GM21529 (cell line): Measurements from ENCODE around the gene DOCK3.
"Not testable (repeated sequence)": the region's sequence is repeated elsewhere in the genome, so short reads cannot be mapped to it uniquely, and the experiment has no call there.

Experiments
- ATAC-seq: cut with Tn5 transposase; IDR thresholded peaks from one replicate; pipeline ENCODE4 v1.9.1; 2021; ENCODE audit not compliant: unreplicated experiment

DOCK3 gene

DNA sequence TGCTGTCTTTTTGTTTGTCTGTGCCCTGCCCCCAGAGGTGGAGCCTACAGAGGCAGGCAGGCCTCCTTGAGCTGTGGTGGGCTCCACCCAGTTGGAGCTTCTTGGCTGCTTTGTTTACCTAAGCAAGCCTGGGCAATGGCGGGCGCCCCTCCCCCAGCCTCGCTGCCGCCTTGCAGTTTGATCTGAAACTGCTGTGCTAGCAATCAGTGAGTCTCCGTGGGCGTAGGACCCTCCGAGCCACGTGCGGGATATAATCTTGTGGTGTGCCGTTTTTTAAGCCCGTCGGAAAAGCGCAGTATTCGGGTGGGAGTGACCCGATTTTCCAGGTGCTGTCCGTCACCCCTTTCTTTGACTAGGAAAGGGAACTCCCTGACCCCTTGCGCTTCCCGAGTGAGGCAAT is 303.9 kb downstream of the DOCK3 start:
- ATAC-seq = not testable (repeated sequence)

DNA sequence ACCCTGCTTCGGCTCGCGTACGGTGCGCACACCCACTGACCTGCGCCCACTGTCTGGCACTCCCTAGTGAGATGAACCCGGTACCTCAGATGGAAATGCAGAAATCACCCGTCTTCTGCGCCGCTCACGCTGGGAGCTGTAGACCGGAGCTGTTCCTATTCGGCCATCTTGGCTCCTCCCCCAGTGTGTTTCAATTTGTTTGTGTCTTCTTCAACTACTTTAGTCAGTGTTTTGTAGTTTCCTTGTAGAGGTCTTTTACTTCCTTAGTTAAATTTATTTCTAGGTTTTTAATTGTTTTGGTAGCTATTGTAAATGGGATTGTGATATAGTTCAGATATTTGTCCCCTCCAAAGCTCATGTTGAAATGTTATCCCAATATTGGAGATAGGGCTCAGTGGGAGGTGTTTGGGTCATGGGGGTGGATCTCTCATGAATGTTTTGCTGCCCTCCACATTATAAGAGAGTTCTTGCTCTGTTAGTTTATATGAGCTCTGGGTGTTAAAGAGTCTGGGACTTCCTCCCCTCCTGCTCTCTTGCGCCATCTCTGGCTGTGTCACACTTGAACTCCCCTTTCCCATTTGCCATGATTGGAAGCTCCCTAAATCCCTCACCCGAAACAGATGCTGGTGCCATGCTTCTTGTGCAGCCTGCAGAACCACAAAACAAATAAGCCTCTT is 304.4 kb downstream of the DOCK3 start:
- no peak for ATAC-seq

DNA sequence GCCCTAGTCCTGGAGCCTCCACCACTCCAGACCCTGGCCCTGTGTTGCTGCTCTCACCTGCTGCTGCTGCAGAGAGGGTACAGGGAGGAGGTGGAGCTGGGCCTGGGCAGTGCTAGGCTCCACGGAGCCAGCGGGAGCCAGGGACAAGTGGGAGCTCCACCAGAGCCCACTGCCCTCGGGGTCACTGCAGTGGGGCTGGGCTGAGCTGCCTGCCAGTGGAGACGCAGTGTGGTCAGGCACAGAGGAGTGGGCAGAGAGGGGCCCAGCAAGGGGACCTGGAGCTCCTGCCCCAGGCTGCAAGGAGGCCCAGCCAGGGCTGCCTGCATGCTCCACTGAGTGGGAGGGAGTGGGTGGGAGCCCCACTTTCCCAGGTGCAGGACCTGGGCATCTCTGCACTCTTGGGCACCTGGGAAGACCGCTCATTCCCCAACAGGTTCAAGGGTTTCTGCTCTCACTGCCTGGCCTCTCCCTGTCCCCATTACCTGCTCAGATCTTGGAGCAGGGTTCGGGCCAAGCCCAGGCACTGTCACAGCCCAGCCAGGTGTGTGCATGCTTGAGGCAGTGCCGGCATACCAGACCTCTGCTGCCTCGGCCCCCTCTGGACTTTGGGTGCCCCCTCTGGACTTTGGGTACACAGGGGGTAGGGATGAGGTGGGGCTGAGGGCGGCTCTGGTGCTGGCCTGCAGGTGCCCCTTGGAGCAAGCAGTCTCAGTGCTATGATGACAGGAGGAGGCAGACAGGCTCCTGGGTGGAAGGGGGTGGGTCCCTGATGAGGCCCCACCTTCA is 308.0 kb downstream of the DOCK3 start:
- no peak for ATAC-seq

DNA sequence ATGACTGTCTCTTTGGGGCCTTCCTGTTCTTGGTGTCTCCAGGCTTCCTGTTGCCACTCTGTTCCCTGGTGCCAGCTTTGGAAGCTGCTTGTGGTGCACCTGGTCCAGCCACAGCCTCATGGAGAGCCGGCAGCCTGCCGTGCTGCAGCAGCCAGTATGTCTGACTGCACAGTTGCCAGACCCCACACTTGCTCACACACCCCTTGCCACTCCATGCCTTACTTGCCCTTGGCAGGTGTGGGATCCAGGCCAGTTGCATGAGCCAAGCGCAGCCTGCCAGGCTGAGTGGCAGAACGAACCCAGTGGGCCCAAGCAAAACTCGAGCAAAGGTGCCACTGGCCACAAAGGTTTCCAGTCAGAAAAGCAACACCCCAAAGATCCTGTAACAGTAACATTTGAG is 309.2 kb downstream of the DOCK3 start:
- ATAC-seq = no peak

DNA sequence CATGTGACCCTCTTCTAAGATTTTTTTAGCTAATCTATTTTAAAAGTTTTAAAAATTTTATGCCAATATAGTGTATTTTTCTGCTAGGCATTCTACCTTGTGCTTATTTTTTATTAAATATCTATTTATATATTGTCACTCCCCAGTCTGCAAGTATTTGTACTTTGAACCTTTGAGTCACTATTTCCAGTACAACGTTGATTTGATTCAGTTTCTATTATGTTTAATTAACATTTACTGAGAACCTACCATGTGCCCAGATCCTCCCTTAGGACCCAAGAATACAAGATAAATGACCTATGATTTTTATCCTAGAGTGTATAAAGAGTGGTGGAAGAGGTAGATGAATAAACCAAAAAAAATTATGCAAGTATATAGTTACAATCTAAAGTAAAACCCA is 311.2 kb downstream of the DOCK3 start:
- no peak for ATAC-seq

DNA sequence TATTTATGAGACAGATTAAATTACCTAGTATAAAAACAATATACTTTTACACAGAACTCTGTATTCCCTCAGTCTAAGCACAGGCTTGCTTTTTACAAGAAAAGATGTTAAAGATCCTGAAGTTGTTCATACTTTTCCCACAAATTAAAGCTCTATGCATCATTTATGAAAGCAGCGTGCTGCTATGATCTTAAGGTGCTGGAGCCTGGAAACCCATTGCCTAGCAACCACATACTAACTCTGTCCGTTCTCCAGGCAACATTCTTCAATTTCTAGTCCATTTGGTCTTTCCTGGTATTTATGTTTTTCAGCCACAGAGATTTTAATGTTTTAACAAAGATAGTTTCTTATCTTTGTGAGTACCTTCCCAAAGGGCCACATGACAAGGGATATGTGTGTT is 312.0 kb downstream of the DOCK3 start:
- no peak for ATAC-seq

DNA sequence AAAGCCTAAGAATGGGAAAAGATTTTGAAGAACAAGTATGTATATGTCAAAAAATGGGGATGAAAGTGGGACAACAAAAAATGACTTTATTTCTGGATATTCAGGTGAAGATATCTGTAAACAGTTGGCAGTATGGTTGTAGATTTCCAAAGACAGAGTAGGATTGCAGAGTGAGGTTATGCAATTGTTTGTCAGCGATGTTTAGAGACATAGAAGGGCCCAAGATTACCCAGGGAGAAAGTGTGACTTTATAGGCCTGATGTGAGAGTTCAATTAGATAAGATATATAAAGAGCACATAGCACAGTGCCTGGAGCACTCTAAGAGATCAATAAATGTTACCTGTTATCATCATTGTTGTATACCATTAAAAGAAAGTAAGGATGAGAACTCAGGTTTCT is 319.8 kb downstream of the DOCK3 start:
- ATAC-seq = no peak

DNA sequence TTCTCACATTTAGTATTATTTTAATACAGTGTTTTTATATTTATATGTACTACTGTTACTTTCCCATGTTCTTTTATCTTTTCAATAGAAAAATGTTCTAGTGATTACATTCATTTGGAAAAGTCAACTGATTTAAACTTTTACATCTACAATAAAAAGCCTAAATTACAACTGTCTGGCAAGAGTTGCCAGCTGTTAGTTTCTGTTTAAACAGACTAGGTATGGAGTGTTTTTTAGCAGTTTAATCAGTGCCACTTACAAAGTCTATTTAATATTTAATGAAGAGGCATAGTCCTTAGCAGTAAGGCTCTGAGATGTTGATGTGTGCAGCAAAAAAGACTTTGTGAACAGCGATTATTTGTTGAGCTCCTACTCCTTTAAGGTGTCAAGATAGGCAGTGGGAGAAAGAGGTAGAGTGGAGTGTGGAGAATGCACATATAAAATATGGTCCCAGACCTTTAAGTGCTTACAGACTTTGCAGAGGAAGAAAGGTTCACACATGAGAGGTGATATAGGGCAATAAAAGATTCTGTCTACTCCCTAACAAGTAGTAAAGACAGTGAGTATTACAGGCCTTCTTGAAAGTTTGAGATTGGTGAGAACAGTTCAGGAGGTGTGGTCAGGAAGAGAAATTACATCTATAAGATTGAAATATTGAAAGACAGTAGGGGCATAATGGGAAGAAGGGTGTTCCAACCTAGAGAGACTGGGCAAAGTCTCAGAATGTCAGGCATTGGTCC is 320.5 kb downstream of the DOCK3 start:
- no peak for ATAC-seq

DNA sequence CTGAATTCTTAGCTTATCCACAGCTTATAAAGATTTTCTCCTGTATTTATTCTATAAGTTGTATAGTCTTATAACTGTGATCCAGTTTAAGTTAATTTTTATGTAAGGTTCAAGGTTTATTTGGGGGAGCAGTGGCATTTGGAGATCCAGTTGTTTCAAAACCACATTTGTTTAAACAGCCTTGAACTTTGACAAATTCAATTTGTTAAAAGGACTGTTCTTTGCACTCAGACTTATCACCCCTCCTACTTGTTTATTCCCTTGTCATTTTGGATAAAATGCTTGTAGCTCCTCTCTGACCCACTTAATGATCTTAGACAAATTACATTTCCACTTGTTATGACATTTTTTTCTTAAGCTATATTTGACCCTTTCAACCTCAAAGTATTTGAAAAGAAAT is 327.8 kb downstream of the DOCK3 start:
- ATAC-seq = no peak

DNA sequence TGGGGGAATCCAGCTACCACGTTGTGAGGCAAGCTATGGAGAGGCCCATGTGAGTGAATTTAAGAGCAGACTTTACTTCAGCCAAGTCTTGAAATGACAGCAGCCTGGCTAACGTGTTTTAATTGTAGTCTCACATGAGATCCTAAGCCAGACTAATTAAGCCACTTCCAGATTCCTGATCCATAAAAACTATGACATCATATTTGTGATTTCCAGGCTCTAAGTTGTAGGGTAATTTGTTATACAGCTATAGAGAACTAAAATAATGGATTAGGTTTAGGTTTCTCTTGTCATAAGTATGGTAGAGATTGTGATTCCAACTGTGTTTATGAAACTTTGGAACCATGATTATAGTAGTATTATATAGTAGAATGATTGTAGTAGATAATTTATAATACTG is 329.5 kb downstream of the DOCK3 start:
- ATAC-seq = no peak

DNA sequence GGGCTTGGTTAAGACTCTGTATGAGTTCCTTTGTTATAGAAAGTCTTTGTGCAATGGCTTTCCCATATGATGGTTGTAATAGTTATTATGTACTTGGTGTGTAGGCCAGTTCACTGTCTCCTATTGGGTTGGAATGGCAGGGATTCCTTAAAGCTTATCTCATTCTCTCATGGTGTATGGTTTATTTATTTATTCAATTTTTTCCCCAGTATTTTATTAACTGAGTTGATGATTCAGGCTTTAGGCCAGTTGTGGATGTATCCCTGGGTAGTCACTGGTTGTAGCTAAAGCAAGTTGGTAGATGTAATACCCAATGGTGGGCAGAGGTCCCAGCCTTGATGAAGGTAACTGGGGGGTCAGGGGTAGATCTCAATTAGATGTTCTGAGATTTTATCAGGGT is 349.4 kb downstream of the DOCK3 start:
- ATAC-seq = no peak

DNA sequence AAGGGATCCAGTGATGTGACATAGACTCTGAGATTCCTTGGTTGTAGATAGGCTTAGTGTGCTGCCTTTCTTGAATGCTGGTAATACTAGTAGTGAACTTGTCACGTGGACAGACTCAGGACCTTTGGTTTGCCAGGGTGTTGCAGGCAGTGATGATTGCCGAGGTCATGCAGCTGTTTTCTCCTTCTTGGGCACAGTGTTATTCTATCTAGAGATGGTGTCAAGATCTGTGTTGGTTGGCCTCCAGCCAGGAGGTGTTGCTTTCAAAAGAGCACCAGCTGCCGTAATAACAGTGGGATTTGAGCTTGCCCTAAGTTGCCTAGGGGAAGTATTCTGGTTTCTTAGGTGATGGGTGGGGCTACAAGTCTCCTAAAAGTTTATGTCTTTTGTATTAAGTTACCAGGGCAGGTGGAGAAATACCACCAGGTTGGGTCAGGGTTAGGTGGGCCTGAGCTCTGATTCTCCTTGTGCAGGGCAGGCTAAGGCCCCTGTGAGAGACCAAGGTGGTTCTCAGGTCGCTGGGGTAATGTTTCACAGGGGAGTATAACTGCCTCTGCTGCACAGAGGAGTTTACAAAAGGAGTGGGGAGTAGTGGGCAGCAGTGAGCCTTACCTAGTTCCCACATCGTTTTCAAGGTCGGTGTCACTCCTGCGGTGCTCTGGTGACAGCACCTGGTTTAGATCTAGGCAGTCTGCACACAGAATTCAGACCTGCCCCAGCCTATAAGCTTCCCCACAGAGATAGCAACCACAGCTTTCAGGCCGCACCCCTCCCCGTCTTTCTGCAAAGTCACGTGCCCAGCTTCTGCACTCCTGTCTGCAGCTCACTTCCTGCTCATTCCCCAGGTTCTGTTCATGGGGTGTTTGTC is 350.3 kb downstream of the DOCK3 start:
- no peak for ATAC-seq

DNA sequence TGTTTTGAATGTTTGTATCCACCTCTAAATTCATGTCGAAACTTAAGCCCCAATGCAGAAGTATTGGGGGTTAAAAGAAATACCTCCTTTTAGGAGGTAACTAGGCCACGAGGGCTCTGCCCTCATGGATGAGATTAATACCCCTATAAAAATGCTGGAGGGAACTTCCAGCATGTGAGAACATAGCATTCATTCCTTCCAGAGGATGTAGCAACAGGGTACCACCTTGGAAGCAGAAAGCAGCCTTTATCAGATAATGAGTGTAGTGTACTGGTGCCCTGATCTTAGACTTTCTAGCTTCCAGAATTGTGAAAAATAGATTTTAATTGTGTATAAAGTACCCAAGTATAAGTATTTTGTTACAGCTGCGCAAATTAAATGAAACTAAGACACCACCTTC is 356.9 kb downstream of the DOCK3 start:
- ATAC-seq = no peak

DNA sequence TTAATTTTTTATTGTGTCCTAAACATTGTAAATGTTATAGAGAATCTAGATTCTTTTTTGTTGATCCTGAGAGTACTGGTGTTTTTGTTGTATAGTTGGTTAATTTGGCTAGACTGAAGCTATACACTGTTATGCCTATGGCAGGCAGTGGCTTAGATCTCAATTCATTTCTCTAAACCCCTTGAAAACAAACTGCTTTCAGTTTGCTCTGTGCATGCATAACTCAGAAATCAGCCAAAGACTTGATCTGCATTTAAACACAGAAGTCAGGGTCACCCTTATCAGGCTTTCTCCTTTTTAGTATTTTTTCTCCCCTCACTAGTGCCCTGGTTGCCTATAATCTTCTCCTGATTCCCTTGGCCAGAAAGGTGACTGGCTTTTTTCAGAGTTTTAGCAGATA is 360.9 kb downstream of the DOCK3 start:
- ATAC-seq = no peak

DNA sequence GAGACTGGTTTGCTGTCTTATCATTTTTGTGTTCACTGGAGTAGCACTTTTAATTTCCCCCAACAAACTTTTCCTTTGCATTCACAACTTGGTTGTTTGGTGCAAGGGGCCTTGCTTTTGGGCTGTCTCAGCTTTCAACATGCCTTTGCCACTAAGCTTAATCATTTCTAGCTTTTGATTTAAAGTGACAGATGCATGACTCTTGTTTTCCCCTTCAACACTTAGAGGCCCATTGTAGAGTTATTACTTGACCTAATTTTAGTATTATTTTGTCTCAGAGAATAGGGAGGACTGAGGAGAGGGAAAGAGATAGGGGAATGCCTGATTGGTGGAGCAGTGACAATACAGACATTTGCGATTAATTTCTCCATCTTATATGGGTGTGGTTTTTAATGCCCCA is 370.3 kb downstream of the DOCK3 start:
- no peak for ATAC-seq

DNA sequence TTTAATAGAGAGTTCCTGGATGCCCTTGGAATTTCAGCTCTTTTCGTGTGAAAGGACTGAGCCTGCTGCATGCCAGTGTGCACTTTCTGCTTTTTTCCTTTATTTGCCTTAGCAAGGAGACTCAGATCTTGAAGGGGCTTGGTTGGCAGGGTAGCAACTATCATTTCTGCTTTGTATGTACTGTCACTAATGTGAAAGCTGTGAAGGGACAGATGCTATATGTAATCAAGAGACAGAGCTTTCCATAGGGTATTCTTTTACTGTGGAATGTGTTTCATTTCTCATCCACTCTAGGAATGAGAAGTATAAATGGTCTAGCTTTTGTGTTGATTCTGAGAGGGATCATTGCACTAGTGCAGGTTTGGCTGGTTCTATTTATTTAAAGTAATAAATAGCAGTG is 377.8 kb downstream of the DOCK3 start:
- ATAC-seq = no peak

DNA sequence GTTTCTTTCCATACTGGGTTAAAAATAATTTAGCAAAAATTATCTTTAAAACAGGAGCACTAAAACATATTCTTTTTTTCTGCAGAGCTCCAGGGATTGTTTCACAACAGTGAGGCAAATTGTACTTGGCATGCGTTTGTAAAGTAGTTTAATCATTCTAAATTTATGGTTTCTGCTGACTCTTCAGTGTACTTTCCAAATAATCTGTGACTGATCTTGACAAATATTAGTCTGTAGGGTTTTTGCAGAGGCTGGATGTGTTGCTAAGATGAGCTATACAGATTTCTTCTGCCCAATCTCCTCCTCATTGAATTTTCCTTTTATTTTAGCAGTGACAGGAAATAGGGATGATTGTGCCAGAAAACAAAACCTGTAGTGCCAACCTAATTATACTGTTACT is 382.4 kb downstream of the DOCK3 start:
- no peak for ATAC-seq

DNA sequence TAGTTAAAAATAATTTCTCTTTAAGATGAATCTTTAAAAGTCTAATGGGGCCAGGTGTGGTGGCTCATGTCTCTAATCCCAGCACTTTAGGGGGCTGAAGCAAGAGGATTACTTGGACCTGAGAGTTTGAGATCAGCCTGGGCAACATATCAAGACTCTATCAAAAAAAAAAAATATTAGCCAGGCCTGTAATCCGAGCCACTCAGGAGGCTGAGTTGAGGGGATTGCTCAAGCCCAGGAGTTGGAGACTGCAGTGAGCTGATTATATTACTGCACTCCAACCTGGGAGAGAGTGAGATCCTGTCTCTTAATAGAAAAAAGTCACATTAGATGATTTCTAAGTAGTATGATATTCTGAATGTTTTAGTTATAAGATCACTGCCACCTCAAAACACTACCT is 388.3 kb downstream of the DOCK3 start:
- no peak for ATAC-seq

DNA sequence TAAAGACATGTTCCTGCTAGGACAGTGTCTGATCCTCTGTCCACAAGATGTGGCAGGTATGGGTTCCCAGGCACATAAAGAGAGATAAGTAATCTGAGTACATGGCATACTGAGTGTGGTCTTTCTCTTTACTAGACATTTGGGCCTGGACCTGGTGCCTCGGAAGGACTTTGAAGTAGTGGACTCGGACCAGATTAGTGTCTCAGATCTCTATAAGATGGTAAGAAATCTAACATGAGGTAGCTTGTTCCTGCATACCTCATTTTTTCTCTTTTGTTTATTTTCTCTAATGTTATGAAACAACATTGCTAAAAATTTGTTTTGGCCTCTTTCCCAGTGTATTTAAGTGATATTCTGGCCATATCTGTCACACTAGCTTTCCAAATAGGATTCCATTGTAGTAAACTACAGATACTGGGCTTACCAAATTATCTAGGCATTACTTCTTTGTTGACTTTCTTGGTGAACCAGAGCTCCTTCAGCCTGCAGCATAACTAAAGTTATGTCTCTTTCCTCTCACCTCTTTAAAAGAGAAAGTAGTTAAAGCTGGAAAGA is 400.6 kb downstream of the DOCK3 start:
- no peak for ATAC-seq

DNA sequence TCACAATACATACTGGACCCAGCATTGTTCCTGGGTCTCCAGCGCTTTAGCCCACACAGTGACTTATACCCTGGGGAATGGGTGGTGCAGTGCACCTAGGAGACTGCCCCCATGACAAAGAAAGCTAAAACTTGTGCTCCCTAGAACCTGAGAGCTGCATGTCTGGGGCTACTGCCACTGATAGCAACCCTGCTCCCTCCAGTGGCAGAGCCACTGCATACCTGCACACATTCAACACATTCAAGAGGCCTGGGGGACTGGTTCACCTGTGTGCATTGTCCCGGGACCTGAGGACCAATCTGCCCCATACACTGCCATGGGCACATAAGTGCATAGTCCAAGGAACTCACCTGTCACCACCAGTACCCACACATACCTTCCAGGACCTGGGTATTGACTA is 407.6 kb downstream of the DOCK3 start:
- ATAC-seq = no peak

DNA sequence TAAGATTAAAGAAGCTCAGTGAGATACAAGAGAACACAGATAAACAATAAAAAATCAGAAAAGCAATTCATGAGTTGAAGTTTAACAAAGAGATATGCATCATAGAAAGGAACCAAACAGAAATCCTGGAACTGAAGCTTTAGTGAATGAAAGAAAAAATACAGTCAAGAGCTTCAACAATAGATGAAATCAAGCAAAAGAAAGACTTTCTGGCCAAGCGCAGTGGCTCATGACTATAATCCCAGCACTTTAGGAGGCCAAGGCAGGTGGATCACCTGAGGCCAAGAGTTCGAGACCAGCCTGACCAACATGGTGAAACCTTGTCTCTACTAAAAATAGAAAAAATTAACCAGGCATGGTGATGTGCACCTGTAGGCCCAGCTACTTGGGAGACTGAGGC is 408.8 kb downstream of the DOCK3 start:
- ATAC-seq = no peak
